Tibial artery (tissue), 4 donors: ENCODE results near the gene TNP1.

Experiments
- DNase-seq, 2 donors: peaks; one replicate each; pipeline ENCODE4 v3.0.0-alpha.2; 2019
- H3K27ac ChIP-seq, 2 donors: fragments of 200-600 bp; sonication (generic) in 1 of 2; 1 replicate in 1 of 2; 2 replicates in 1 of 2; pipeline ENCODE4 v1.5.1; 2018 to 2019; ENCODE audit warnings: mild to moderate bottlenecking in 1 of 2
- H3K27me3 ChIP-seq, 2 donors: fragments of 200-600 bp; sonication (generic) in 1 of 2; one replicate each; pipeline versions ENCODE4 v1.5.1 to v1.6.0; 2016 to 2019
- H3K36me3 ChIP-seq, 3 donors: fragments of 200-600 bp; sonication (generic) in 2 of 3; one replicate each; pipeline ENCODE4 v1.5.1; 2016 to 2019; ENCODE audit warnings: mild to moderate bottlenecking in 2 of 3
- H3K4me1 ChIP-seq, 4 donors: fragments of 200-600 bp; sonication (generic) in 2 of 4; 1 replicate in 3 of 4; 2 replicates in 1 of 4; pipeline ENCODE4 v1.5.1; 2016 to 2019
- H3K4me3 ChIP-seq, 2 donors: fragments of 200-600 bp; sonication (generic) in 1 of 2; 1 replicate in 1 of 2; 2 replicates in 1 of 2; pipeline ENCODE4 v1.5.1; 2018 to 2019; ENCODE audit warnings: mild to moderate bottlenecking in 2 of 2
- H3K9me3 ChIP-seq, 3 donors: fragments of 200-600 bp; sonication (generic) in 1 of 3; one replicate each; pipeline ENCODE4 v1.5.1; 2016 to 2019
- intact Hi-C: fragments of 100-400 bp; cut with DNase I; formaldehyde crosslinking; loops from one replicate; pipeline ENCODE4 v1.15.0; 2023; ENCODE audit warnings: low total_unique reads
- TF ChIP-seq, protein P1 (sequence below), 2 experiments: fragments of 200-600 bp in 1 of 2; fragments of 450-650 bp in 1 of 2; IDR thresholded peaks; one replicate each; pipeline ENCODE4 v1.5.1; 2017 to 2019; ENCODE audit warnings: antibody characterized with exemption in 2 of 2, mild to moderate bottlenecking in 1 of 2, moderate library complexity in 1 of 2

The TNP1 gene

DNA sequence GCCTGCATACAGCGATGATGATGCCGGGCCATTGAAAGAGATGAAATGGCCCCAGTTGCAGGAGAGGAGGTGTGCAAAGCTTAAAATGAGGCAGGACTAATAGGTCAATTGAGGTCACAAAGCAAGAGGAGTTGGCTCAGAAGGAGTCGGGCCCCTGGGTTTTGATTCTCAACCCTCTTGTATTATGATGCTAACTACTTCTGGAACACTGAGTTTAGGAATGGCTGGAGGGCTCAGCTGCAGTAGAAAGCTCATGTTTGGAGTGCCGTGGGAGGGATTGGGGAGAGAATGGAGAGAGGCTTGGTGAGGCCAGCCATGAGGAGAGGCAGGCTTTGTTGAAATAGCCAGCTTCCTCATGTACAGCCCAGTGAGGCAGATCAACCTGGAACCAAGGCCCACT is 4.8 kb downstream of the TNP1 start:
- DNase-seq: no peak
- intact Hi-C loops: no loop called here
- TF ChIP-seq, protein P1, sequence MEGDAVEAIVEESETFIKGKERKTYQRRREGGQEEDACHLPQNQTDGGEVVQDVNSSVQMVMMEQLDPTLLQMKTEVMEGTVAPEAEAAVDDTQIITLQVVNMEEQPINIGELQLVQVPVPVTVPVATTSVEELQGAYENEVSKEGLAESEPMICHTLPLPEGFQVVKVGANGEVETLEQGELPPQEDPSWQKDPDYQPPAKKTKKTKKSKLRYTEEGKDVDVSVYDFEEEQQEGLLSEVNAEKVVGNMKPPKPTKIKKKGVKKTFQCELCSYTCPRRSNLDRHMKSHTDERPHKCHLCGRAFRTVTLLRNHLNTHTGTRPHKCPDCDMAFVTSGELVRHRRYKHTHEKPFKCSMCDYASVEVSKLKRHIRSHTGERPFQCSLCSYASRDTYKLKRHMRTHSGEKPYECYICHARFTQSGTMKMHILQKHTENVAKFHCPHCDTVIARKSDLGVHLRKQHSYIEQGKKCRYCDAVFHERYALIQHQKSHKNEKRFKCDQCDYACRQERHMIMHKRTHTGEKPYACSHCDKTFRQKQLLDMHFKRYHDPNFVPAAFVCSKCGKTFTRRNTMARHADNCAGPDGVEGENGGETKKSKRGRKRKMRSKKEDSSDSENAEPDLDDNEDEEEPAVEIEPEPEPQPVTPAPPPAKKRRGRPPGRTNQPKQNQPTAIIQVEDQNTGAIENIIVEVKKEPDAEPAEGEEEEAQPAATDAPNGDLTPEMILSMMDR (IDR thresholded peaks at IDR 0.05): no peak
- Histone ChIP-seq H3K27me3 (no peaks in the 10 kb centered on the region), H3K9me3 (no peaks in the 10 kb centered on the region), H3K4me3 (no peak overlapping the region), H3K27ac (no peak overlapping the region), H3K4me1 (peaks cover 0 to 17% (median 8%) of the 10 kb centered on the region in 4 donors), H3K36me3 (no peaks in the 10 kb centered on the region)

DNA sequence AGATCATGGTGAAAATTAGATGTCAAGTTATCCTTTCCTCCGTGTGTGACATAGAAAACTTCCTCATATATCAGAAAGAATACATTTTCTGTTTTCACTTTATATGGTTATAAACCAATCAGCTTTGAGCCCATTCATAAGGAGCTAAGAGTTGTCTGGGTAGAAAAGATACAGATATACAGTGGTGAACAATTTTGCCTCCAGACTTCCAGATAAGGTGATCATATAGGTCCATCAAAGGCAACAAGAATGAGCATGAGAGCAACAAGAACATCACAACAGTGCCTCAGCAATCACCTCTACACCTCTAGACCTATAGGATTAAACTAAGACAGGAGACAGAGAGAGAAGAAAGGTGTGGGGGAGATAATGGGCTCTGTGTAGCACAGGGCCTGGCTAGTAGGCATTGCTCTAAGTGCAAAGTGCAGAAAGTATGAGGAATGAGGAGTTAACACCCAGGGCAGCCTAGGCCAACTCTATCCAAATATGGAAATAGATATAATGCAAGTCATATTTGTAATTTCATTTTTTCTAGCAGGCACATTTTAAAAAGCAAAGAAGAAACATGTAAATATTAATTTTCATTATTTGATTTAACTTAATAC is 8.3 kb downstream of the TNP1 start:
- H3K4me3 ChIP-seq: no peak overlapping the region
- TF ChIP-seq, protein P1 (IDR thresholded peaks at IDR 0.05): no peak
- DNase-seq: no peak
- no peaks in the 10 kb centered on the region for H3K36me3 ChIP-seq
- H3K4me1 ChIP-seq: peaks cover 0 to 19% (median 8%) of the 10 kb centered on the region in 4 donors
- no peaks in the 10 kb centered on the region for H3K27me3 ChIP-seq
- intact Hi-C loops: no loop called here
- H3K9me3 ChIP-seq: no peaks in the 10 kb centered on the region
- no peak overlapping the region for H3K27ac ChIP-seq

DNA sequence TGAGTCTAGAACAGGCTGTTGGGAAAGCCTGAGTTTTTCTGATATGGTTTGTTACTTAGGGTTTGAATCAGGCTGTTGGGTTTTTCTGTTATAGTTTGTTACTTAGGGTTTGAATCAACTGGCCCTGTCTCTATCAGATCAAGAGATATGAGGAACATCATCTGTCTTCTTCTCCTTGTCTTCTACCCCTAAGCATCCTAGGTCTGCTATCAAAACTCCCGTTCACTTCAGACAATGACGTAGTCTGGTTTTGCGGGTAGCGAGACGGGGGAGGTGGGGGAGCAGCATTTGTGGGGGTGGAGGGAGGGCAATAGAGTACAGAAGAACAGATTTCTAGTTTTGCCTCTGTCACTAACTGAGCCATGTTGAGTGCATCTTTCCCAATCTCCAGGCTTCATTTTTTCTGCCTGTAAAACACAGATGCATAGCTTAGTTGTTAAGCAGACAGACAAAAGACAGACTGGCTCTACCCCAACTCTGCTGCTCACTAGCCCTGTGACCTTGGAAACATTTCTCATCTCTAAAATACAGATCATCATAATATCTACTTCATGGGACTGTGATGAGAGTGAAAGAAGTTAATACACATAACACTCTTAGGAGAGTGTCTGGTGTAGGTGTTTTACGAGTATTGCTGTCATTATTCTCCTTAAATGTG is 9.1 kb downstream of the TNP1 start:
- H3K4me1 ChIP-seq: peaks cover 0 to 15% (median 5%) of the 10 kb centered on the region in 4 donors
- intact Hi-C loops: no loop called here
- H3K9me3 ChIP-seq: no peaks in the 10 kb centered on the region
- H3K36me3 ChIP-seq: no peaks in the 10 kb centered on the region
- H3K4me3 ChIP-seq: no peak overlapping the region
- TF ChIP-seq, protein P1 (IDR thresholded peaks at IDR 0.05): no peak
- no peak overlapping the region for H3K27ac ChIP-seq
- no peak for DNase-seq
- no peaks in the 10 kb centered on the region for H3K27me3 ChIP-seq

DNA sequence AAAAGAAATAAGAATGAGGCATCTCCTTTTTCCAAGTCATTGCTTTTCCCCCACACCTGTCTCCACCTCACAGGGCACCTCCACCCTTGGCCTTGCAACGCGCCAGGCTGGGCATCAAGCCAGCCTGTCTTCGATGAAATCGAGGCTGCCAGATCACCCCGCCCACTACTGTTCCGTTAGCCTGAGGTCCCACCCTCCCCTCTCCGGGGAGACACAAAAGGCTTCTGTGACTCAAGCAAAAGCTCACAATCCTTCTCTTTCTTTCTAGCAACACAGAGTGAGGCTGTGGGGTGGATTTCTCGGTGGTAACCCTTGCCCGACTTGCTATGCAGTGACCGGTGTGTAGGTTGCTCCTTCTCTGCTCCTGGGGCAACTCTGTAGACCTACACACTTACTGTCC is 9.9 kb downstream of the TNP1 start:
- H3K9me3 ChIP-seq: no peaks in the 10 kb centered on the region
- DNase-seq: no peak
- TF ChIP-seq, protein P1 (IDR thresholded peaks at IDR 0.05): no peak
- no peak overlapping the region for H3K4me3 ChIP-seq
- no peak overlapping the region for H3K27ac ChIP-seq
- intact Hi-C loops: no loop called here
- no peaks in the 10 kb centered on the region for H3K27me3 ChIP-seq
- H3K36me3 ChIP-seq: no peaks in the 10 kb centered on the region
- H3K4me1 ChIP-seq: peaks cover 0 to 6% (median under 1%) of the 10 kb centered on the region in 4 donors

DNA sequence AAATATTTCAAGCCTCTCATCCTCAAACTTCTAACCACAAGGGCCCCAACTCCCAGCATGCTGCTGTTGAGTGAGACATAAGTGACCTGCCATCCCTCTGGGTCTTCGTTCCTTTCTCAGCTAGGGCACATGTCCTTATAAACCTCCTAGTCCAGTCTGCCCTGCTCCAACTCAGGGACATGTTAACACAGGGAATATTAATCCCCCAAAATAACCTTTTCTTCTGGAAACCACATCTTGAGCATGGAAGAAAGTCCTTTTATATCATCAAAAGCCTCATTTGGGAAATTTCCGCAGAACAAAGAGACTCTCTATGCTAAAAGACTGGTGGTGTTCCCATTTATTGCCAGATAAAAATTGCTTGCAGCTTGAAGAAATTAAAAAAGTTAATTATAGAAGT is 14.4 kb downstream of the TNP1 start:
- H3K36me3 ChIP-seq: no peaks in the 10 kb centered on the region
- intact Hi-C loops: no loop called here
- H3K4me1 ChIP-seq: peaks cover 0 to 4% (median 0%) of the 10 kb centered on the region in 4 donors
- TF ChIP-seq, protein P1 (IDR thresholded peaks at IDR 0.05): no peak
- no peaks in the 10 kb centered on the region for H3K27me3 ChIP-seq
- no peak overlapping the region for H3K27ac ChIP-seq
- no peak for DNase-seq
- no peaks in the 10 kb centered on the region for H3K9me3 ChIP-seq
- no peak overlapping the region for H3K4me3 ChIP-seq
